Endometrium (tissue), 2 donors: ENCODE results near the gene CLCN7.

ENCODE experiments used
- FAIRE-seq: peaks from 2 replicates; lab custom pipeline; 2012; peaks lifted over from hg19 to GRCh38; lab: Jason Lieb, UNC
- donor health status: control.
- donor health status: control.

CLCN7 gene

GRCh38 chr16:1464196-1464893 lies 10.5 kb downstream of the CLCN7 start:
- FAIRE-seq: no peak

- FAIRE-seq: peak; percentile 53
Measured at GRCh38 chr16:1461146-1461545, 13.7 kb downstream of the CLCN7 start.

GRCh38 chr16:1460602-1461138 lies 14.2 kb downstream of the CLCN7 start:
- no peak for FAIRE-seq

DNA sequence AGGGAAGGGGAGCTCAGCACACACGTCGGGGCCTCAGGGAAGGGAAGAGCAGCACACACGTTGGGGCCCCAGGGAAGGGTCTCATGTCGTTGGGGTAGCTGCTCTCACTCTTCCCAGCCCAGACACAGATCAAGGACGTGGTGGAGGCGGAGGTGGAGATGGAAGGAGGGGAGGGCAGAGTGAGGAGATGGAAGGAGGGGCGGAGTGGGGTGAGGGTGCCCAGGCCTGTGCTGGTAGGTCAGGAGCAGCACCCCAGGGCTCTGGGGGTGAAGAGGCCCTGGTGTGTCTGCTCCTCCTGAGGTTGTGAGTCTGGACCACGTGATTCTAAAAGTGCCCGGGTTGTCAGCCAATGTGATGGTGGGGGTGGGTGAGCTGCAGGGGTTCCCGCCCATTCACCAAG lies 14.9 kb downstream of the CLCN7 start:
- FAIRE-seq: no peak

DNA sequence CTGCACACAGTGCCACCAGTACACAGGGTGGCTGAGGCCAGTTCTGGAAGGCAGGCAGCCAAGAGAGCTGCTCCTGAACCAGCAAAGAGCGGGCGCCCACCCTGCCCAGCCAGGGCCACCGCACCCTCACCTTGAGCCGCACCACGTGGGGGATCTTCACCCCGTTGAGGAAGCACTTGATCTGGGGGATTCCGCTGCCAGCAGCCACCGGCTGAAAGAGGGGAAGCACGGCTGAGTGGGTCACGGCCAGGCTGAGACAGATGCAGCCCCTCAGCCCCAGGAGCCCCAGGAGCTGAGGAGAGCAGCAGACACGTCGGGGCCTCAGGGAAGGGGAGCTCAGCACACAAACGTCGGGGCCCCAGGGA lies 15.9 kb downstream of the CLCN7 start:
- no peak for FAIRE-seq

- no peak for FAIRE-seq
Measured at GRCh38 chr16:1458336-1458976, 16.4 kb downstream of the CLCN7 start.

- FAIRE-seq: no peak
Measured at GRCh38 chr16:1457489-1458245, 17.2 kb downstream of the CLCN7 start.

DNA sequence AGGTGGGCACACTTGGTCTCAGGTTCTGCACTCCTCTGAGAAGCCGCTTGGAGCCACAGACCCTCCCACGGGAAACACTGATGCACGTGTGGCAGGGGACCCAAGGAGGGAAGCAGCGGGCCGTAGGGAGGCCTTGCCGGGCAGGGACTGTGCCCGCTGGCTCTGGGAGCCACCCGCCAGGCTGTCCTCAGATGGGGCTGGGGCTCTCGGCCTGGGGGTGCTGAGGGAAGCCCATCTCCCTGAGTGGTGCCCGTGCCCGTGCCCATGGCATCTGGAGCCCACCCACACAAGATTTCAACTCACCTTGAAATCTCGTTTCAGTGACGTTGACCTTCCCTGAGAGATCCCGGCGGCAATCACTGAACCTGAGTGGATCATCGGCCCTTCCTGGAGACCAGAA lies 17.9 kb downstream of the CLCN7 start:
- no peak for FAIRE-seq

DNA sequence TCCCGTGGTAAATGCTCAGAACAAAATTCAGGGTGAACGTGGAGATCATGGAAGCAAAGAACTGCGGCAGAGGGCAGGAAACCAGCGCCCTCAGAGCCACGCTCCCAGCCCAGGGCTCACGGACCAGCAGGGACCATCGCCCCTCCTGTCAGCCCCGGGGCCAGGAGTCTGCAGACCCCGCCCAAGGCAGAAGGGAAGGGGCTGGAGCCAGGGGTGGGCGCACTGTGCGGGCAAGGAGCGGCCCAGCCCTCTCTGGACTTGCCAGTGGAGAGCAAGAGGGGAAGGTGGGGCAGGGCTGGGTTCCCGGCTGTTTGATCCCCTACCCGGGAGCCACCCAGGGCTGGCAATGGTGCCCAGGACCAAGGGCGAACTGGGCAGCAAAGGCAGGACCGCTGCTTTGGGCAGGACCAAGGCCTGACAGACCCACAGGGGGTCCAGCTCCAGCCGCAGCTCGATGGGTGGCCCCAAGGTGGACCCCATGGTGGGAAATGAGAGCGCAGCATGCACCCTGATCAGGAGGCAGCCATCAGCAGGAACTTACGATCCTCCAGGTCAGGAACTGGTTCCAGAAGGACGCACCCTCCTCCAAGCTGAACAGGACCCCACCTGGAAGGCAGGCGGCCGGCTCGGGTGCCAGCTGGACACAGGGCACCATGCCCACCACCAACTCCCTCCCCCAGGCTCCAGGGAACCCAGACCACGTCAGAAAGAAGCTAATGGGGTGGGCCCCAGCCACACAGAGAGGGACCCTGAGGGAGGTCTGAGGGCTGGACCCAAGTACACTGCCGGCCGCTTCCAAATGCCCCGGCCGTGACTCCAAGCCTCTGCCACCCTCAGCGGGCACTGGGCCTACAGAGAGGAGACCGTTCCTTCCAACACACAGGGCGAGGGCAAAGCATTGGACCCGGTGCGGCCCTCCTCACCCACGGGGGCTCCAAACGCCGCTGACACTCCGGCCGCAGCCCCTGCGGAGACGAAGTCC lies 19.3 kb downstream of the CLCN7 start:
- FAIRE-seq: no peak

DNA sequence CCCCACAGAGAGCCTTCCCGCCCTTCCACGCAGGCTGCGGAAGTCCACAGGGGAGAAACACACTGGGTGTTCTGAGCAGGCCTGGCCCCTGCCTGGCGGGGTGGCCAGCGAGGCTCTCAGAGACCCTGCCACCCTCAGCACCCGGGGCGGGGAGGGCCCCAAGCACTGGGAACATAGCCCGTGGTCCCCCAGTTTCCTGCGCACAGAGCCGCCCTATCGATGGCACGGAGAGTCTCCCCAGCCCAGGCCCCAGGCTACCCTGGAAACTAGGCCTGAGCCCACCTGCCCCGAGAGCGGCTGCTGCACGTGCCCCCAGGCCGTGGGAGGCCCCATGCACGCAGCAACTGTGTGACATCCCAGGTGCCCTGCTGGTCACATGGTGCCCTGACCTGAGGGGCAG lies 20.3 kb downstream of the CLCN7 start:
- no peak for FAIRE-seq

DNA sequence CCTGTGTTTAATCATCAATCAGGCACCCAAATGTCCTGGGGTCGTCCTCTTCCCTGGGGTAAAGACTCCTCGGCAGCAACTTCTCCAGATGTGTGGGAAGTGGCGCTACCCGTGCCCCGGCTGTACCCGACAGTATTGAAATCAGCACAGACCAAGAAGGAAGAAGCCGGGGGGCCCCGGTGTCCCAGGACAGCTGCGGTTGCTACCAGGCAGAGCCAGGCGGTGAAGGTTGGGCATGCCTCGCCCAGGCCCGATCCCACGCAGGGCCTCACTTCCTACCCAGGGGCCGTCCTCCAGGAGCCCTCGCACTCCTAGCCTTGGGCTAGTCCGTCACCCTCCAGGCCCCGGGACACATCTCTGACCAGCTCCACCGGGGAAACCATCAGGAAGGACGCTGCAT lies 21.5 kb downstream of the CLCN7 start:
- FAIRE-seq: no peak

DNA sequence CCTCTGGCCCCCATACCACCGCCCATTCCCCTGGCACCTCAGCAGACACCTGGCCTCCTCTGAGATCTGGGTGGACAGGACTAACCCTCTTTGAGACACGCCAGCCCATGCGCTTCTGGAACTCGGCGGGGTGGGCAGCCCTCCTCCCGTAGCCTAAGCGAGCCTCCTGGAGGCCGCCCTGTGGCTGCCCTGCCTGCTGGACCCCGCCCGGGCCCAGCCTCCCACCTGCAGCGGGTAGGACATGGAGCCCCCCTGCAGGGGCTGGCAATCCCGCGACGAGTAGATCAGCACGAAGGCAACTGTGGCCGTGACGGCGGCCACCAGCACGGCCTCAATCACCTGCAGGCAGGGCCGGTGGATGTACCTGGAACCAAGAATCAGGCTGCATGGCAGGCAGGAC lies 22.3 kb downstream of the CLCN7 start:
- no peak for FAIRE-seq

DNA sequence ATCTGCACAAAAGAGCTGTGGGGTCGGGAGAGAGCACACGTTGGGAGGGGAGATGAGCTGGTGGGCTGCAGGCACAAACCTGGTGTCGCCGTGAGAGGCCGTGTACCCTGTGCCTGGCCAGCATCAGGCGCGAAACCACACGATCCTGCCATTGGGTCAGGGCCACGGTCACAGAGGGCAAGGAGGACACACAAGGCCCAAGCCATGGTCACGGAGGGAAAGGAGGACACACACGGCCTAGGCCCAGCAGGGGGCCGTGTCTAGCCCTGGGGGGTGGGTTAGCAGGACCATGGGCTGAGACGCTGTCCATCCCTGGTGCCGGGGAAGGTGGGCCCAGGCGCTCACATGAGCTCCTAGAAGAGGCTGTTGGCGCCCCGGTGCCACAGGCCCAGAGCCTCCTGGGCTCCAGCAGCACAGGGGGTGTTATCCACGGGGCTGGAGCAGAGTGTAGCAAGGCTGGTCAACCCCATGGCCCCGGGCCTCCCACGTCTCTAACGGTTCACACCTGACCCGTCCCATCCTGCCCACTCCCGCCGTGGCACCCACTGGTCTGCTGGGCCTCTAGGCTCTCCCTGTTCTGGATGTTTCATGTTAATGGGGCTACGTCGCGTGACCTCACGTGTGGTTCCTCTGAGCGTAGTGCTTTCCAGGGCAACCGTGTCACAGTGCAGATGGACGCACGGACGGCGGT lies 23.0 kb downstream of the CLCN7 start:
- no peak for FAIRE-seq

DNA sequence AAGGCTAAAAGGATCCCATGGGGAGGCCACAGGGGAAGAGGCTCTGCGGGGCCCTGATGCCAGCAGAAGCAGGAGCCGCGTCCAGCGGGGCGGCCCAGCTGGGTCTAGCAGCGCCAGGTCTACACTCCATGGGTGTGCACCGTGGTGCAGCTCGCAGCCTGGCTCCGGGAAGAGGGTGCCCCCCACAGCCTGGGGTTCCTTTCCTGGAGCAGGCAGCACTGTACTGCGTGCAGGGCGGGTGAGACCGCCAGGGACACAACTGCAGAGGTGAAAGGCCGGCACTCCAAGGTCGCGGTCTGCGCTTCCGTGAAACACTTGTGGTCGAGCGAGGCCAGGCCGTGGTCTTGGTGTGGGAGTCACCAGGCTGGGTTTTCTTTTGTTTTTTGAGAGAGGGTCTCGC lies 24.0 kb downstream of the CLCN7 start:
- no peak for FAIRE-seq

GRCh38 chr16:1450218-1450617 lies 24.6 kb downstream of the CLCN7 start:
- no peak for FAIRE-seq

- no peak for FAIRE-seq
Measured at GRCh38 chr16:1449201-1449788, 25.5 kb downstream of the CLCN7 start.

GRCh38 chr16:1448536-1449116 lies 26.2 kb downstream of the CLCN7 start:
- no peak for FAIRE-seq

DNA sequence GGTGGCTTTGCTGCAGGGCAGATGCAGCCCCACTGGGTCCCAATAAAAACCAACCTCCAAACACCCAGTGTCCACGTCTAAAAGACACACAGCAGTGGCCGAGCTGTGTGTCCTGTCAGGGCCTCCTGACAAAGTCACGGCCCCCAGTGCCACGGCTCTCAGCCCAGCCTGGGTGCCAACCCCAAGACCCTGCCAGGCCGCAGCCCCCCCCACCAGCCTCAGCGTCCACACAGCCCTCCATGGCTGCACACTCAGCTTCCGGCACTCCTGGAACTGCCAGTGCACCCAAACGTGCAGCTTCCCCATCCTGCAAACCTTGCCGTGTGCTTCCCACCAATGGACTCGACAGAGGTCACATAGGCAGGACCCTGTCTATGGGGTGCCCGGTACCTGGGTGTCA lies 26.9 kb downstream of the CLCN7 start:
- no peak for FAIRE-seq

DNA sequence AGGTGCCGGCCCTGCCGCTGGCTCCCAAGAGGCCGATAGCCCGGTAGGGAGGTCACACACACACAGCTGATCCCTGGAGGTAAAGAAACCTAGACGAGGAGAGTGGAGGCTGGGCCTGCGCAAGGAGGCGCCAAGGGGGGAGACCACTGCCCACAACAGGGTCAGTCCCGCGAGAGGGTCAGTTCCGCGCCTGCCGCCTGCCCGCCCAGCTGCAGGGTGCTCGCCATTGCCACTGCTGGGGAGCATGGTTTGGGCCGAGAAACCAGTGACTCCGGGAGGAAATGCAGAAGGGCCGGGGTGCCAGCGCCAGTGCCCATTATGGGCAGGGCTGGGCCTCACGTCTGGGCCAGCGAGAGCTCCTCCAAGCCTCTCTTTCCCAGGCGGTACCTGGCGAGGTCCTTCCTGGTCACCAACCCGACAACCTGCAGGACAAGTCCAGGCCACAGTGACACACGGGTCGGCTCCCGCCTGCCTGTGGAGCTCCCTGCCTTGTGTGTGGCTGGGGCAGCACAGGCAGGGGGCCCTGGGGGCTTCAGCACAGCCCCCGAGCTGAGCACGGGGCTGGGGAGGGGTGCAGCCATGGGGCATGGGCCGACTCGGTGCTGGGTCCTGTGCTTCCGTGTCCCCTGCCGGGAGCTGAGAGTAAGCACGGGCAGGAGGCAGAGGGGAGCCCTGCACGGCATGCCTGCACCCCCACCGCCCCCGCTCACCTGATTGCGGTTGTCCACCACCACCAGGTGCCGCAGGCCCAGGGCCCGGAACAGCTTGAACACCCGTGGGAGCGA lies 28.3 kb downstream of the CLCN7 start:
- no peak for FAIRE-seq
